OCI-LY7 (cell line): ENCODE data around the gene LDLRAD1.

Experiments used
- EZH2phosphoT487 ChIP-seq: fragments of 200-600 bp; sonication (generic); IDR thresholded peaks from 2 replicates; pipeline ENCODE4 v1.6.1; 2018; ENCODE audit warnings: low read depth, borderline replicate concordance, mild to moderate bottlenecking, mixed run types, antibody characterized with exemption, low read length, moderate library complexity, mixed read lengths
- TF ChIP-seq, protein P1 (sequence below): fragments of 200-600 bp; sonication (generic); conservative IDR thresholded peaks from 2 replicates; pipeline ENCODE4 v1.5.1; 2014; ENCODE audit warnings: mild to moderate bottlenecking, antibody characterized with exemption, low read length, moderate library complexity, mixed read lengths

DNA sequence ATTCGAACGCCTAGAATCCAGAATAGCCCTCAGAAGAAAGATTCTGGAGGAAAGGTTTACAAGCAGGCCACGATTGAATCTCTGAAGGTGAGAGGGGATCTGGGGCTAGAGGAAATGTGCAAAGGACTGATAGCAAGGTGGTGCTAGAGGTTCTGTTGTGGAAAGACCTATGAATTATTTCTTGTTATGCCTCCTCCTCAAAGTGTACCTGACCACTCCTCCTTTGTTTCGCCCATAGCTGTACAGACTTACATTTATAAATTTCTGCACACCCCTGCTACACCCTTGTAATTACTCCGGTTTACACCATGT, 36.4 kb upstream of the LDLRAD1 start:
- TF ChIP-seq, protein P1, sequence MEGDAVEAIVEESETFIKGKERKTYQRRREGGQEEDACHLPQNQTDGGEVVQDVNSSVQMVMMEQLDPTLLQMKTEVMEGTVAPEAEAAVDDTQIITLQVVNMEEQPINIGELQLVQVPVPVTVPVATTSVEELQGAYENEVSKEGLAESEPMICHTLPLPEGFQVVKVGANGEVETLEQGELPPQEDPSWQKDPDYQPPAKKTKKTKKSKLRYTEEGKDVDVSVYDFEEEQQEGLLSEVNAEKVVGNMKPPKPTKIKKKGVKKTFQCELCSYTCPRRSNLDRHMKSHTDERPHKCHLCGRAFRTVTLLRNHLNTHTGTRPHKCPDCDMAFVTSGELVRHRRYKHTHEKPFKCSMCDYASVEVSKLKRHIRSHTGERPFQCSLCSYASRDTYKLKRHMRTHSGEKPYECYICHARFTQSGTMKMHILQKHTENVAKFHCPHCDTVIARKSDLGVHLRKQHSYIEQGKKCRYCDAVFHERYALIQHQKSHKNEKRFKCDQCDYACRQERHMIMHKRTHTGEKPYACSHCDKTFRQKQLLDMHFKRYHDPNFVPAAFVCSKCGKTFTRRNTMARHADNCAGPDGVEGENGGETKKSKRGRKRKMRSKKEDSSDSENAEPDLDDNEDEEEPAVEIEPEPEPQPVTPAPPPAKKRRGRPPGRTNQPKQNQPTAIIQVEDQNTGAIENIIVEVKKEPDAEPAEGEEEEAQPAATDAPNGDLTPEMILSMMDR: peak; percentile 39; the same call in 1 of the 2 replicates
- no peak for TF ChIP-seq EZH2phosphoT487
